Stomach (tissue), 4 donors: ENCODE data around the gene CPA5.

Experiments used
- EP300 ChIP-seq: sonication (generic); formaldehyde crosslinking; IDR thresholded peaks from one replicate; pipeline ENCODE4 v1.6.1; 2017; ENCODE audit warnings: antibody characterized with exemption
- POLR2A ChIP-seq, 4 donors: fragments of 450-650 bp; IDR thresholded peaks; one replicate each; pipeline ENCODE4 v1.6.1; 2016; ENCODE audit warnings: antibody characterized with exemption in 4 of 4, control low read depth in 2 of 4, mild to moderate bottlenecking in 1 of 4, moderate library complexity in 1 of 4
- POLR2AphosphoS5 ChIP-seq, 3 donors: sonication (generic); formaldehyde crosslinking; IDR thresholded peaks; one replicate each; pipeline ENCODE4 v1.6.1; 2016; ENCODE audit warnings: antibody characterized with exemption in 3 of 3
- TF ChIP-seq, protein P1 (sequence below), 7 experiments: fragments of 450-650 bp in 4 of 7; fragments of 200-600 bp in 3 of 7; sonication (generic) in 3 of 7; IDR thresholded peaks; one replicate each; pipeline ENCODE4 v1.5.1; 2016 to 2019; ENCODE audit warnings: antibody characterized with exemption in 7 of 7, control low read depth in 2 of 7, mild to moderate bottlenecking in 1 of 7

DNA sequence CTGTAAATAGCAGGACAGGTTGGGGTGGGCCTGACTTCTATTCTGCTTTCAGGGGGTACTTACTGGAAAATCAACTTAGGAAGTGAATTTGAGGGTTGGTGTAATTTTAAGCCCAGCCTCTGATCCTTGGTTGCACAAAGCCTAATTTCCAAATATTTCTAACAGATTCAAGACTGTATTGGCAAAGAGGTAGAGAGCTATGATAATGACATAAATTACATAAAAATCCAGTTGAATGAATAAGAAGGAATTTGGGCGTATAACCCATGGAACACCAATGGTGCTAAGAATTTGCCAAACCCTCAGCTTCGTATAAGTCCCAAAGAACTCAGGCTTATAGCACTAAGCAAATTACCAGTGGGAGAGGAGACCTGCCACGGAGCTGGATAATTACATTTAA is 39.7 kb upstream of the CPA5 start:
- TF ChIP-seq EP300: no peak
- TF ChIP-seq, protein P1, sequence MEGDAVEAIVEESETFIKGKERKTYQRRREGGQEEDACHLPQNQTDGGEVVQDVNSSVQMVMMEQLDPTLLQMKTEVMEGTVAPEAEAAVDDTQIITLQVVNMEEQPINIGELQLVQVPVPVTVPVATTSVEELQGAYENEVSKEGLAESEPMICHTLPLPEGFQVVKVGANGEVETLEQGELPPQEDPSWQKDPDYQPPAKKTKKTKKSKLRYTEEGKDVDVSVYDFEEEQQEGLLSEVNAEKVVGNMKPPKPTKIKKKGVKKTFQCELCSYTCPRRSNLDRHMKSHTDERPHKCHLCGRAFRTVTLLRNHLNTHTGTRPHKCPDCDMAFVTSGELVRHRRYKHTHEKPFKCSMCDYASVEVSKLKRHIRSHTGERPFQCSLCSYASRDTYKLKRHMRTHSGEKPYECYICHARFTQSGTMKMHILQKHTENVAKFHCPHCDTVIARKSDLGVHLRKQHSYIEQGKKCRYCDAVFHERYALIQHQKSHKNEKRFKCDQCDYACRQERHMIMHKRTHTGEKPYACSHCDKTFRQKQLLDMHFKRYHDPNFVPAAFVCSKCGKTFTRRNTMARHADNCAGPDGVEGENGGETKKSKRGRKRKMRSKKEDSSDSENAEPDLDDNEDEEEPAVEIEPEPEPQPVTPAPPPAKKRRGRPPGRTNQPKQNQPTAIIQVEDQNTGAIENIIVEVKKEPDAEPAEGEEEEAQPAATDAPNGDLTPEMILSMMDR (IDR thresholded peaks at IDR 0.05): no peak
- TF ChIP-seq POLR2A (IDR thresholded peaks at IDR 0.05): no peak
- TF ChIP-seq POLR2AphosphoS5 (IDR thresholded peaks at IDR 0.05): no peak
